Measurements from ENCODE around the gene PGLYRP2. TPM values are rescaled to one million over a fixed set of nuclear protein-coding genes. Genes with fewer than 3 reads are reported as not detected.
"Not testable (repeated sequence)": the region's sequence is repeated elsewhere in the genome, so short reads cannot be mapped to it uniquely, and the experiment has no call there.

PGLYRP2 gene
- total RNA-seq, 1 experiment from 2014 or later: not detected

GRCh38 chr19:15475169-15475568 is 4.1 kb downstream of the PGLYRP2 start:
- no peak for TF ChIP-seq EZH2 (IDR thresholded peaks at IDR 0.05; ENCODE audit: low read length, unreplicated experiment)
- no peak for TF ChIP-seq CTCF (conservative IDR thresholded peaks at IDR 0.05; ENCODE audit: low read depth, low read length)
- TF ChIP-seq EZH2phosphoT487 (IDR thresholded peaks at IDR 0.05; ENCODE audit: borderline replicate concordance, low read length): no peak
- ChIA-PET POLR2A (ENCODE audit: unreplicated experiment) (no interaction called here), CTCF (no interaction called here)
- Histone ChIP-seq H3K9ac (ENCODE audit: low read length) (no peak overlapping the region), H3K9me3 (ENCODE audit: low read length) (no peaks in the 10 kb centered on the region), H3F3A (ENCODE audit: low read length, unreplicated experiment) (no peaks in the 10 kb centered on the region), H3K4me1 (ENCODE audit: insufficient read depth, low read length) (no peaks in the 10 kb centered on the region), H3K27ac (ENCODE audit: low read length) (no peak overlapping the region), H3K4me2 (ENCODE audit: low read length) (no peak overlapping the region), H4K20me1 (ENCODE audit: low read length) (no peaks in the 10 kb centered on the region), H2AFZ (ENCODE audit: low read length) (no peak overlapping the region), H3K79me2 (ENCODE audit: low read length) (no peaks in the 10 kb centered on the region), H3K9me2 (replicated peaks; ENCODE audit: low read length) (no peaks in the 10 kb centered on the region), H3K36me3 (ENCODE audit: low read depth, low read length) (no peaks in the 10 kb centered on the region), H3K27me3 (ENCODE audit: low read length) (no peaks in the 10 kb centered on the region), H3K4me3 (ENCODE audit: low read length) (no peak overlapping the region)
- intact Hi-C loops (cut with micrococcal nuclease): no loop called here
- ATAC-seq: no peak
- DNase-seq: no peak
- BruUV-seq (replicated peaks): no TSS peak

DNA sequence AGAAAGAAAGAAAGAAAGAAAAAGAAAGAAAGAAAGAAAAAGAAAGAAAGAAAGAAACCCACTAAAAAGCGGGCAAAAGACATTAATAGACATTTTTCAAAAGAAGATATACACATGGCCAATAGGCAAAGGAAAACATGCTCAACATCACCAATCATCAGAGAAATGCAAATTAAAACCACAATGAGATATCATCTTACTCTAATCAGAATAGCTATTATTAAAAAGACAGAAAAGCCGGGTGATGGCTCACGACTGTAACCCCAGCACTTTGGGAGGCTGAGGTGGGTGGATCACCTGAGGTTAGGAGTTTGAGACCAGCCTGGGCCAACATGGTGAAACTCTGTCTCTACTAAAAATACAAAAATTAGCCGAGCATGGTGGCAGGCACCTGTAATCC is 5.5 kb downstream of the PGLYRP2 start:
- H2AFZ ChIP-seq (ENCODE audit: low read length); ATAC-seq; CTCF ChIA-PET; BruUV-seq (replicated peaks); POLR2A ChIA-PET (ENCODE audit: unreplicated experiment); H3K27me3 ChIP-seq (ENCODE audit: low read length); H3K9ac ChIP-seq (ENCODE audit: low read length); H3K79me2 ChIP-seq (ENCODE audit: low read length); H4K20me1 ChIP-seq (ENCODE audit: low read length); H3K9me2 ChIP-seq (replicated peaks; ENCODE audit: low read length); H3K4me3 ChIP-seq (ENCODE audit: low read length); H3F3A ChIP-seq (ENCODE audit: low read length, unreplicated experiment); H3K36me3 ChIP-seq (ENCODE audit: low read depth, low read length); intact Hi-C loops (cut with micrococcal nuclease); H3K9me3 ChIP-seq (ENCODE audit: low read length); DNase-seq; H3K27ac ChIP-seq (ENCODE audit: low read length); H3K4me2 ChIP-seq (ENCODE audit: low read length); H3K4me1 ChIP-seq (ENCODE audit: insufficient read depth, low read length): not testable (repeated sequence)

- H3K27me3 ChIP-seq (ENCODE audit: low read length): no peaks in the 10 kb centered on the region
- no peaks in the 10 kb centered on the region for H3K9me3 ChIP-seq (ENCODE audit: low read length)
- intact Hi-C loops (cut with micrococcal nuclease): no loop called here
- H3K9ac ChIP-seq (ENCODE audit: low read length): no peak overlapping the region
- no peaks in the 10 kb centered on the region for H3K36me3 ChIP-seq (ENCODE audit: low read depth, low read length)
- H2AFZ ChIP-seq (ENCODE audit: low read length): no peak overlapping the region
- no peaks in the 10 kb centered on the region for H3K9me2 ChIP-seq (replicated peaks; ENCODE audit: low read length)
- TF ChIP-seq EZH2 (IDR thresholded peaks at IDR 0.05; ENCODE audit: low read length, unreplicated experiment): no peak
- TF ChIP-seq CTCF (conservative IDR thresholded peaks at IDR 0.05; ENCODE audit: low read depth, low read length): no peak
- TF ChIP-seq EZH2phosphoT487 (IDR thresholded peaks at IDR 0.05; ENCODE audit: borderline replicate concordance, low read length): no peak
- H3K27ac ChIP-seq (ENCODE audit: low read length): no peak overlapping the region
- H3K4me3 ChIP-seq (ENCODE audit: low read length): no peak overlapping the region
- ATAC-seq (no peak), DNase-seq (no peak)
- no peaks in the 10 kb centered on the region; the same call in 1 of the 2 replicates for H4K20me1 ChIP-seq (ENCODE audit: low read length)
- ChIA-PET CTCF (no interaction called here), POLR2A (ENCODE audit: unreplicated experiment) (no interaction called here)
- no peaks in the 10 kb centered on the region for H3K79me2 ChIP-seq (ENCODE audit: low read length)
- no peaks in the 10 kb centered on the region for H3F3A ChIP-seq (ENCODE audit: low read length, unreplicated experiment)
- peaks cover 8% of the 10 kb centered on the region for H3K4me1 ChIP-seq (ENCODE audit: insufficient read depth, low read length)
- BruUV-seq (replicated peaks): no TSS peak
- no peak overlapping the region for H3K4me2 ChIP-seq (ENCODE audit: low read length)
Measured at GRCh38 chr19:15471639-15472101, 7.6 kb downstream of the PGLYRP2 start.

Data from PC-3 (cell line).